GM20000 (cell line): ENCODE measurements around the gene OR10P1.
A peak's percentile ranks its signal among the peaks of the same experiment; 100 is the strongest.
"Not testable (repeated sequence)": the region's sequence is repeated elsewhere in the genome, so short reads cannot be mapped to it uniquely, and the experiment has no call there.

Experiments used
- DNase-seq: peaks from one replicate; pipeline ENCODE4 v3.0.0; 2012; ENCODE audit warnings: low spot score
- TF ChIP-seq, protein P1 (sequence below): IDR thresholded peaks from 2 replicates; pipeline ENCODE4 v1.5.1; 2012; ENCODE audit warnings: mild to moderate bottlenecking, control low read depth; ENCODE audit errors: extremely low read depth, missing control alignments

The OR10P1 gene, protein sequence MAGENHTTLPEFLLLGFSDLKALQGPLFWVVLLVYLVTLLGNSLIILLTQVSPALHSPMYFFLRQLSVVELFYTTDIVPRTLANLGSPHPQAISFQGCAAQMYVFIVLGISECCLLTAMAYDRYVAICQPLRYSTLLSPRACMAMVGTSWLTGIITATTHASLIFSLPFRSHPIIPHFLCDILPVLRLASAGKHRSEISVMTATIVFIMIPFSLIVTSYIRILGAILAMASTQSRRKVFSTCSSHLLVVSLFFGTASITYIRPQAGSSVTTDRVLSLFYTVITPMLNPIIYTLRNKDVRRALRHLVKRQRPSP

DNA sequence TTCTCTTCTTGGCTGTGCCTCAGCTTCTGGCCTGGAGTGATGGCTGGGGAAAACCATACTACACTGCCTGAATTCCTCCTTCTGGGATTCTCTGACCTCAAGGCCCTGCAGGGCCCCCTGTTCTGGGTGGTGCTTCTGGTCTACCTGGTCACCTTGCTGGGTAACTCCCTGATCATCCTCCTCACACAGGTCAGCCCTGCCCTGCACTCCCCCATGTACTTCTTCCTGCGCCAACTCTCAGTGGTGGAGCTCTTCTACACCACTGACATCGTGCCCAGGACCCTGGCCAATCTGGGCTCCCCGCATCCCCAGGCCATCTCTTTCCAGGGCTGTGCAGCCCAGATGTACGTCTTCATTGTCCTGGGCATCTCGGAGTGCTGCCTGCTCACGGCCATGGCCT is at the start of gene OR10P1:
OR10P1 (plus strand) TSS at position 40 of the 400 bp plus-strand sequence; CDS start at position 40, 0 bp downstream.
- no peak for DNase-seq
- TF ChIP-seq, protein P1, sequence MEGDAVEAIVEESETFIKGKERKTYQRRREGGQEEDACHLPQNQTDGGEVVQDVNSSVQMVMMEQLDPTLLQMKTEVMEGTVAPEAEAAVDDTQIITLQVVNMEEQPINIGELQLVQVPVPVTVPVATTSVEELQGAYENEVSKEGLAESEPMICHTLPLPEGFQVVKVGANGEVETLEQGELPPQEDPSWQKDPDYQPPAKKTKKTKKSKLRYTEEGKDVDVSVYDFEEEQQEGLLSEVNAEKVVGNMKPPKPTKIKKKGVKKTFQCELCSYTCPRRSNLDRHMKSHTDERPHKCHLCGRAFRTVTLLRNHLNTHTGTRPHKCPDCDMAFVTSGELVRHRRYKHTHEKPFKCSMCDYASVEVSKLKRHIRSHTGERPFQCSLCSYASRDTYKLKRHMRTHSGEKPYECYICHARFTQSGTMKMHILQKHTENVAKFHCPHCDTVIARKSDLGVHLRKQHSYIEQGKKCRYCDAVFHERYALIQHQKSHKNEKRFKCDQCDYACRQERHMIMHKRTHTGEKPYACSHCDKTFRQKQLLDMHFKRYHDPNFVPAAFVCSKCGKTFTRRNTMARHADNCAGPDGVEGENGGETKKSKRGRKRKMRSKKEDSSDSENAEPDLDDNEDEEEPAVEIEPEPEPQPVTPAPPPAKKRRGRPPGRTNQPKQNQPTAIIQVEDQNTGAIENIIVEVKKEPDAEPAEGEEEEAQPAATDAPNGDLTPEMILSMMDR: no peak

DNA sequence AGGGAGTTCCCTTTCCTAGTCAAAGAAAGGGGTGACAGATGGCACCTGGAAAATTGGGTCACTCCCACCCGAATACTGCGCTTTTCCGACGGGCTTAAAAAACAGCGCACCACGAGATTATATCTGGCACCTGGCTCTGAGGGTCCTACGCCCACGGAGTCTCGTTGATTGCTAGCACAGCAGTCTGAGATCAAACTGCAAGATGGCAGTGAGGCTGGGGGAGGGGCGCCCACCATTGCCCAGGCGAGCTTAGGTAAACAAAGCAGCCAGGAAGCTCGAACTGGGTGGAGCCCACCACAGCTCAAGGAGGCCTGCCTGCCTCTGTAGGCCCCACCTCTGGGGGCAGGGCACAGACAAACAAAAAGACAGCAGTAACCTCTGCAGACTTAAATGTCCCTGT is 46.5 kb upstream of the OR10P1 start:
- DNase-seq: not testable (repeated sequence)

DNA sequence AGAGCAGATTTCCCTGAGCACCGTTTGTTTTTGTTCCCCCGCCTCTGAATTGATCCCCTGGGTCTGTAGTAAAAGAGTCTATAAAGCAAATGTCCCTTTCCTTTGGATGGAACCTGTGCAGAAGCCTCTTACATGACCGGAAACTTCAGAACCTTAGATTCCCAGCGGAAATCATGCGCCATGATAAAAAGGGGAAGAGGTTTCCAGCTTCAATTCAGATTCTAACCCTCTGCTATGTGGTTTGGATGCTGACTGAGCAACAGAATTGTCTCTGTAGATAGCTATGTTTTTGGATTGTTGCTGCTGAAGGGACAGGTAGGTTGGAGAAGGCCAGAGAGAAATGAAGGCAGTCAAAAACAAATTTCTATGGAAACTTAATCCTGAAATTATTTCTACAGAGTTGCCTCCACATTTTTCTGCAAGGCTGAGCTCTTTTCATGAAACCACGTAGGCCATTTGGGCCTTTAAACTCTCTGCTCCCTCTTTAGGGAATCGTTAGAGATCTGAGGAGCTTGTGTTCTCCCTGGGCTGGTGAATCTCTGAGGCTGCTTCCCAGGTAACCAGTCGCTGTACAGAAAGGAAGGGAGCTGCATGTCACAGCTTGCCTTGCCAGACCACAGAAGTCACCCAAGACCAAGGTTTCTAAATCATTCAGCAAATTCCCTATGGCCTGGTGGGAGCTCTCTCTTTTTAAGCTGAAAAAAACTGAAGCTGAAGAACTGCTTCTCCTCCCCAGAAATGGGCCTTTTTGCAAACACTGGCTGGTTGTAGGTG is 28.7 kb upstream of the OR10P1 start:
- DNase-seq: no peak
- TF ChIP-seq, protein P1: no peak

DNA sequence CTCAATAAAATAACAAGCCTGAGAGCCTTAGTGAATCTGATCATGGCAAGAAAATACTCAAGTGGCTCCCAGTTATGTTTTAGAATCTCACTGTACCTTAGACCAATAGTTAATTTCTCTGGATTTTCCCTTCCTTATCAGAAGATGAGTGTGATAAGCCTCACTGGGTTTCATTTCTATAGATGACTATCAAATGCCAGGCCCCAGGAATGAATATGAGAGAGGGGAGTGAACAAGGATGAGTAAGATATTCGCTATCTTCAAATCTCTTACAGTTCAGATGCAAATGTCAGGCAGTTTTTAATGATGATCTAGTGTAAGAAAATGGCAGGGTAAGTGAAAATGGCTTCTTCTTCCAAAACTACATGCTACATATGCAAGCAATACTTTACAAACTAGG is 26.1 kb upstream of the OR10P1 start:
- TF ChIP-seq, protein P1: no peak

DNA sequence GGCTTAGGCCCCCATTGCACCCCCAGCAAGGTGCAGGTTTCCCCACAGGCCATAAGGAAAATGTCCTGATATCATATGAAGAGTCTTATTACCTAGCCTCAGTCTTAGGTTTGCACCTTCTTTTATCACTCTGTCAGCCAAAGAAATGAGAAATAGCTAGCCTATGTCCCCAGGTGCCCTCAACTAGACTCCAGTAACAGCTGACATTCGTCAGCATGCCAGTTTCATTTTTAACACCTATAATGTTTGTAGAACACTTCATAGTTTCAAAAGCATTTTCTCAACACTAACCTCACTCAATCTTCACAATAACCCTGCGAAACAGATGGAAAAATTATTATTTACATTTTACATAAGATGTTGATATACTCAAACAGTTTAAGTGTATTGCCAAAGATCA is 24.0 kb upstream of the OR10P1 start:
- DNase-seq: no peak
- TF ChIP-seq, protein P1: no peak

More for the DNA sequence above, 26.1 kb upstream of the OR10P1 start:
- no peak for DNase-seq

DNA sequence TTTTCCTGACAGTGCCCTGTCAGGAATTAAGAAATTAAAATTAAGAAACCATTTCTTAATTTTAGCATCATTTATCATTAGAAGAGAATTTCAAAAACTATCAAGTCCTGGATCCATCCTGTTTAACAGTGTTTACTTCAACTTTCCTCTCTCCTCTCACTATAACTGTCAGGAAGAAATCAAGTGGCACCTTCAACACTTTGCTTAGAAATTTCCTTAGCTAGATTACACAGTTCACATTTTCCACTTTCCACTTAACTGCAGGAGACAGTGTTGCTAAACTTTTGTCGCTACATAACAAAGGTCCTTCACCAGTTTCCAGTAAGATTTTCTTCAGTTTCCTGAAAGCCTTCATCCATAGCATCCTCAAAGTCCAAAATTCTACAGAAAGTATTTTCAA is 21.9 kb upstream of the OR10P1 start:
- TF ChIP-seq, protein P1: no peak
- no peak for DNase-seq

DNA sequence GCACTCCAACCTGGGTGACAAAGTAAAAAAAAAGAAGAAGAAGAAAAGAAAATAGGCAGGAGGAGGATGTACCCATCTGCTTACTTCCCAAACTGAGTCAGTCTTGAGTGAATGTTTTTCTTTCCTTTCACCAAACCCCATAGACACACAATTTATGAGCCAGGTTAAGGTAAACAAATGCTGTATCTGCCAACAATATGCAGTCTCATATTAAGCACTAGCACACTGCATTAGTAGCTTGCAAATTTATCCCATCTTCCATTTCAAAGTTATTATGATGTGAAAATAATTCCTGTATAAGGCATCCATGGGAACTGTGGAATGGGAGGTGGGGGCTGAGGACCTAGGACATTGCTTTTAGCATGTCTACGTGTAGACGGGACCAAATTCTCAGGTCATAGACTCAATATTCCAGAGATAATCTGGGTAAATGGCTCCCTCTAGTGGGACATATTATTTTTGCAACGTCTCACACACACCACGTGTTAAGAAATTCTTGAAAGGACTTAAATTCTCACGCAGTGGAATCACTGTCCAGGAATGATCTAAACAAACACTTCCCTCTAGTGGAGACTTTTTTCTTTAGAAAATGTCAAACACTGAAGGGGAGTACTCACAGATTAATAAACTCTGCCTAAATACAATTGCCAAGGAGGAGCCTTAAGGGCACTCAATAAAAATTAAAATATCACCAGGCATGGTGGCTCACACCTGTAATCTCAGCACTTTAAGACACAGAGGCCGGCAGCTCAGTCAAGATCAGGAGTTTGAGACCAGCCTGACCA is 17.1 kb upstream of the OR10P1 start:
- peak; percentile 70 for DNase-seq

More for the DNA sequence above, 17.1 kb upstream of the OR10P1 start:
- TF ChIP-seq, protein P1: peak; percentile 24
